Neural progenitor cell (in vitro differentiated cells): ENCODE measurements around the gene HTT.

ENCODE experiments used
- CTCF ChIP-seq: fragments of 200-600 bp; sonication (generic); IDR thresholded peaks from 2 replicates; pipeline ENCODE4 v1.5.1; 2017; ENCODE audit warnings: antibody characterized with exemption, mild to moderate bottlenecking
- EZH2 ChIP-seq: fragments of 200-600 bp; sonication (generic); IDR thresholded peaks from 2 replicates; pipeline ENCODE4 v1.6.1; 2017; ENCODE audit warnings: antibody characterized with exemption, mild to moderate bottlenecking, moderate library complexity
- EZH2phosphoT487 ChIP-seq: fragments of 200-600 bp; sonication (generic); IDR thresholded peaks from 2 replicates; pipeline ENCODE4 v1.6.1; 2017; ENCODE audit warnings: antibody characterized with exemption

- no peak for TF ChIP-seq CTCF
- no peak for TF ChIP-seq EZH2
- TF ChIP-seq EZH2phosphoT487 = no peak
These were observed 47.1 kb downstream of the HTT start for GRCh38 chr4:3121596-3121995.
